Measurements from ENCODE around the gene ITPR1. TPM values are rescaled to one million over a fixed set of nuclear protein-coding genes. Genes with fewer than 3 reads are reported as not detected.
A peak's percentile ranks its signal among the peaks of the same experiment; 100 is the strongest.

Gene ITPR1
- total RNA-seq, 4 donors from 2014 or later = 56.1 to 71.2 (median 61.9) TPM

DNA sequence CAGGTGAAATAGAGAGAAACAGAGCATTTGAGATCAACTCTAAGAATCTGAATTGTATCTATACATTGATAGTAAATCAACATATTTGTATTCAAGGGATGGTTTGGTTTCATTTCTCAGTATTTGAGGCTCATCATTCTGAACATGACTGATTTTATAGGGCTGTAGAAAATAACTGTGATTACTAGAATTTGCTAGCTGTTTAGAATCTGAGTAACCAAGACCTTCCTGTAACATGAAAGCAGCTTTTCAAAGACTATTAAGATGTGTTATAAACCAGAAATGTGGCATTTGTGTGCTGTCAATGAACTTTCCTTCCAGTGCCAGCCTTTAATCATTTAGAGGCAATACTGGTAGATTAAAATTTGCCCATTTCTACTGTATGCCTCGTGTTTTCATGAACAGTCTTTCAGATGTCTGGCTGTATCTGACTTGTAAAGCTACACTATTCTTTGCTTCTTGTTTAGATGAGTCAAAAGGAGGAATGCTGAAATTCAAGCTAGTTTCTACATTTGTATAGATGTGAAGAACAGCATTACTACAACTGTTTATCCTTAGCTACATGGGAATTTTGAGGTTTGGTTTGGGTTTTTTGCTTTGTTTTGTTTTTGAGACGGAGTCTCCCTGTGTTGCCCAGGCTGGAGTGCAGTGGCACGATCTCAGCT lies 348.8 kb downstream of the ITPR1 start:
- Histone ChIP-seq H3K36me3 (peaks cover 0 to 13% (median 0%) of the 10 kb centered on the region in 3 donors), H3K27ac (peak overlapping the region in 3 of 4 donors; percentile 48 to 81 (median 64)), H3K9me3 (no peaks in the 10 kb centered on the region), H3K4me1 (peaks cover 0 to 36% (median 14%) of the 10 kb centered on the region in 4 donors), H3K4me3 (no peak overlapping the region), H3K27me3 (no peaks in the 10 kb centered on the region)
- no peak for TF ChIP-seq POLR2A (IDR thresholded peaks at IDR 0.05)
- TF ChIP-seq, protein P1, sequence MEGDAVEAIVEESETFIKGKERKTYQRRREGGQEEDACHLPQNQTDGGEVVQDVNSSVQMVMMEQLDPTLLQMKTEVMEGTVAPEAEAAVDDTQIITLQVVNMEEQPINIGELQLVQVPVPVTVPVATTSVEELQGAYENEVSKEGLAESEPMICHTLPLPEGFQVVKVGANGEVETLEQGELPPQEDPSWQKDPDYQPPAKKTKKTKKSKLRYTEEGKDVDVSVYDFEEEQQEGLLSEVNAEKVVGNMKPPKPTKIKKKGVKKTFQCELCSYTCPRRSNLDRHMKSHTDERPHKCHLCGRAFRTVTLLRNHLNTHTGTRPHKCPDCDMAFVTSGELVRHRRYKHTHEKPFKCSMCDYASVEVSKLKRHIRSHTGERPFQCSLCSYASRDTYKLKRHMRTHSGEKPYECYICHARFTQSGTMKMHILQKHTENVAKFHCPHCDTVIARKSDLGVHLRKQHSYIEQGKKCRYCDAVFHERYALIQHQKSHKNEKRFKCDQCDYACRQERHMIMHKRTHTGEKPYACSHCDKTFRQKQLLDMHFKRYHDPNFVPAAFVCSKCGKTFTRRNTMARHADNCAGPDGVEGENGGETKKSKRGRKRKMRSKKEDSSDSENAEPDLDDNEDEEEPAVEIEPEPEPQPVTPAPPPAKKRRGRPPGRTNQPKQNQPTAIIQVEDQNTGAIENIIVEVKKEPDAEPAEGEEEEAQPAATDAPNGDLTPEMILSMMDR (IDR thresholded peaks at IDR 0.05) = no peak
- no peak for TF ChIP-seq EP300 (IDR thresholded peaks at IDR 0.05)
- DNase-seq (ENCODE audit: low spot score in 2 of 2) = no peak
- 59 to 69% methylated on average over 3 of the region's 3 CpGs for WGBS, 2 donors

DNA sequence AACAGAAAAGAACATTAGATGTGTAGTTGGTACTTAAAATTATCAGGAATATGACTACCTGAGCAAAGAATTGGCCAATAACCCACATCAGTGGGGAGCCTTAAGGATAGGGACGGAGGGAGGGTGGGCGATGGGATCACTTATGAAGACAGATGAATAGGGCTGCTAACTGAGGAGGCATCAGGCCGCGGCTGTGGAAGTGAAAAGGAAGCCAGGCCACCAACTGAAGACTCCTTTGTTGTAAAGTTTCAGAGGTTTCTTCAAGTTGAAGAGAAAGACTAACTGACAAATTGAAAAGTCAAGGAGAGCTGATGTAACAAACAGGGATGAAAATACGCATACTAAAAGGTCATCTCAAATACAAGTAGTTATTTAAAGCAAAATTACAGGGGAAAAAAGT lies 350.5 kb downstream of the ITPR1 start:
- DNase-seq (ENCODE audit: low spot score in 2 of 2) = no peak
- Histone ChIP-seq H3K4me1 (peaks cover 0 to 43% (median 20%) of the 10 kb centered on the region in 4 donors), H3K36me3 (no peaks in the 10 kb centered on the region), H3K4me3 (no peak overlapping the region), H3K9me3 (no peaks in the 10 kb centered on the region), H3K27ac (peak overlapping the region in 2 of 4 donors; percentile 9), H3K27me3 (no peaks in the 10 kb centered on the region)
- 80 to 92% methylated on average over 5 of the region's 5 CpGs for WGBS, 2 donors
- TF ChIP-seq POLR2A (IDR thresholded peaks at IDR 0.05) (no peak), EP300 (IDR thresholded peaks at IDR 0.05) (no peak)

DNA sequence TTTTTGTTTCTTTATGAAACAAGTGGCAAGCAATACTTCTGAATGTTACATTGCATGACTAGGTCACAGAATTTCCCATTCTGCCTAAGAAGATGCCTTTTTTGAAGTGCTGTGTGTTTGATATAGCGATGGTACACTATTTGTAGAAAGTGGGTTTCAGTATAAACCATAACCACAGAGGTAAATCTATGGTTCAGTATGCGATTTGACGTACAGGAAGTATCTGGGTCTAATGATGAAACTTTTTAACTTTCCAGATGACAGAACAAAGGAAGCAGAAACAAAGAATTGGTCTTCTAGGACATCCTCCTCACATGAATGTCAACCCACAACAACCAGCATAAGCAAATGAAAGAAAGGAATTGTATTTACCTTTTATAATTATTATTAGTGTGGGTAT lies 352.7 kb downstream of the ITPR1 start:
- Histone ChIP-seq H3K4me1 (peaks cover 0 to 50% (median 31%) of the 10 kb centered on the region in 4 donors), H3K4me3 (no peak overlapping the region), H3K27me3 (no peaks in the 10 kb centered on the region), H3K9me3 (no peaks in the 10 kb centered on the region), H3K27ac (peak overlapping the region in 3 of 4 donors; percentile 37 to 43 (median 38)), H3K36me3 (no peaks in the 10 kb centered on the region)
- no peak for TF ChIP-seq POLR2A (IDR thresholded peaks at IDR 0.05)
- TF ChIP-seq, protein P1 (IDR thresholded peaks at IDR 0.05) = no peak
- TF ChIP-seq EP300 (IDR thresholded peaks at IDR 0.05) = no peak
- DNase-seq (ENCODE audit: low spot score in 2 of 2) = no peak
- WGBS, 2 donors = 72 to 75% methylated on average over 3 of the region's 3 CpGs

DNA sequence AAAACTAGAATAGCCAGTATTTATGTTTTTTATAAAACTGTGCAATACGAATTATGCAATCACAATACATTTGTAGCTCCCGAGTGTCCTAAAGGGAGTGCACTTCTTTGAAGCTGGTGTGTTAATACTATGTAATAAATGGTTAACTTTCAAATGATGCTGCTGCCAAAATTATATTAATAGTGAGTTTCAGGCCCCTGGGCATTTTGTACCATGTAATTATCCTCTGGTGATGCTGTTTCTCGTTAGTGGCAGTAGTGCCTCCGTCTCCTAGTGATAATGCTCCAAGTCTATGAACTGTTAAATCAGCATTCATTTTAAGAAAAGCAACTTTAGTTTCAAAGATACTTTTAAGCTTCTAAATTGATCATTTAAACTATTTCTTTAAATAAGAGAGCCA lies 353.4 kb downstream of the ITPR1 start:
- 66 to 71% methylated on average over 4 of the region's 4 CpGs for WGBS, 2 donors
- no peaks in the 10 kb centered on the region for H3K9me3 ChIP-seq

DNA sequence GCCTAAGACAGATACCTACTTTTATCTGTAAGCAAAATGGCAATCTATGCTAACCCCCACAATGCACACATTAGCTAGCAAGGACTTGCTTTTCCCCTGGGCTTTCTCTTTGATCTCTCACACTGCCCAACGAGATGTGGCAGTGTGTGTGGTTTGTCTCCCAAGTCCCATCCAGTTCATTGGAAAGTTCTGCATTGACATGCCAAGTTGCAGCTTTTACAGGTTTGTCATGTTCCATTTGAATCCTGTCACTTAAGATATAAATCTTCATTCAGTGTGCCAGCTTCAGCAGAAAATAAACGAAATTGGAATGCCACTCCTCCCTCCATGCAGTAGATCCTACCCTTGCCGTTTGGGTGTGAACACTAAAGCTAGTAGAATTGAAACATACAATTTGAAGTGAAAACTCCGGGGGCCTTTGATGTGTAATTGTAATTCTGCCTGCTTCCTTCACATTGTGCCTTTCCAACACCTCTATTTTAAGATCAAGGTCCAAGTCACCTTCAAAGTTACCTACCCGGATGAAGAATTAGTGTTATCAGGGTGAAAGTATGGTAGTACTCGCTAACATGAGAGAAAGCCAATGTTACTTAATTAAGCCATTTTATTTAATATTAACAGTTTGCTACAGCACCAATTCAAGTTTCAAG lies 355.2 kb downstream of the ITPR1 start:
- DNase-seq (ENCODE audit: low spot score in 2 of 2) = no peak
- Histone ChIP-seq H3K36me3 (no peaks in the 10 kb centered on the region), H3K4me1 (peaks cover 0 to 47% (median 30%) of the 10 kb centered on the region in 4 donors), H3K27ac (peak overlapping the region in 3 of 4 donors; percentile 40 to 78 (median 74)), H3K27me3 (no peaks in the 10 kb centered on the region), H3K9me3 (no peaks in the 10 kb centered on the region), H3K4me3 (no peak overlapping the region)
- 54 to 57% methylated on average over 6 of the region's 6 CpGs for WGBS, 2 donors
- TF ChIP-seq EP300 (IDR thresholded peaks at IDR 0.05) = no peak
- TF ChIP-seq POLR2A (IDR thresholded peaks at IDR 0.05) = no peak
- TF ChIP-seq, protein P1 (IDR thresholded peaks at IDR 0.05) = no peak

More for the DNA sequence above, 353.4 kb downstream of the ITPR1 start:
- no peak overlapping the region for H3K4me3 ChIP-seq
- DNase-seq (ENCODE audit: low spot score in 2 of 2) = no peak
- H3K4me1 ChIP-seq = peaks cover 0 to 44% (median 30%) of the 10 kb centered on the region in 4 donors
- no peak for TF ChIP-seq EP300 (IDR thresholded peaks at IDR 0.05)
- TF ChIP-seq, protein P1 (IDR thresholded peaks at IDR 0.05) = no peak
- no peak for TF ChIP-seq POLR2A (IDR thresholded peaks at IDR 0.05)
- no peak overlapping the region for H3K27ac ChIP-seq
- no peaks in the 10 kb centered on the region for H3K27me3 ChIP-seq
- H3K36me3 ChIP-seq = no peaks in the 10 kb centered on the region
